K562 (cell line): ENCODE measurements around the gene GALE.

Experiments
- BDP1 ChIP-seq: IDR thresholded peaks from 3 replicates; pipeline ENCODE4 v1.6.1; 2011; ENCODE audit not compliant: insufficient read length, insufficient read depth
- HMGXB4 ChIP-seq: sonication (generic); formaldehyde crosslinking; IDR thresholded peaks from 2 replicates; pipeline ENCODE4 v1.8.1; 2023; ENCODE audit warnings: mild to moderate bottlenecking, missing genetic modification reagents
- MTA1 ChIP-seq: fragments of 450-650 bp; IDR thresholded peaks from 2 replicates; pipeline ENCODE4 v1.6.1; 2017; ENCODE audit warnings: borderline replicate concordance
- PHF8 ChIP-seq: fragments of 200-600 bp; sonication (generic); IDR thresholded peaks from 2 replicates; pipeline ENCODE4 v1.6.1; 2012; ENCODE audit warnings: mixed run types, mild to moderate bottlenecking, inconsistent platforms, low read length, moderate library complexity, borderline replicate concordance
- POLR2A ChIP-seq: fragments of 450-650 bp; conservative IDR thresholded peaks from 2 replicates; pipeline ENCODE4 v1.6.1; 2016
- SETDB1 ChIP-seq: IDR thresholded peaks from one replicate; pipeline ENCODE4 v1.6.1; 2012; ENCODE audit warnings: low read length, control low read depth, inconsistent platforms
- SMAD1 ChIP-seq: fragments of 150-350 bp; IDR thresholded peaks from 2 replicates; pipeline ENCODE4 v1.6.1; 2014; ENCODE audit warnings: low read length, low read depth; ENCODE audit not compliant: partially characterized antibody
- SP2 ChIP-seq: IDR thresholded peaks from 2 replicates; pipeline ENCODE4 v1.6.1; 2011; ENCODE audit warnings: mild to moderate bottlenecking, low read depth, low read length, moderate library complexity; ENCODE audit not compliant: poor library complexity, severe bottlenecking; ENCODE audit errors: extremely low read depth
- TAF1 ChIP-seq: IDR thresholded peaks from 2 replicates; pipeline ENCODE4 v1.6.1; 2011; ENCODE audit warnings: mild to moderate bottlenecking, low read length, moderate library complexity; ENCODE audit not compliant: insufficient read depth, control insufficient read depth, severe bottlenecking; ENCODE audit errors: extremely low read depth
- TGIF2 ChIP-seq: sonication (generic); formaldehyde crosslinking; IDR thresholded peaks from 2 replicates; pipeline ENCODE4 v1.8.1; 2022; ENCODE audit warnings: mild to moderate bottlenecking, missing genetic modification reagents, moderate library complexity
- USF2 ChIP-seq: sonication (generic); formaldehyde crosslinking; IDR thresholded peaks from 2 replicates; pipeline ENCODE4 v1.5.0; 2020; ENCODE audit warnings: missing genetic modification reagents
- ZNF263 ChIP-seq: sonication (generic); formaldehyde crosslinking; IDR thresholded peaks from 2 replicates; pipeline ENCODE4 v1.8.0; 2022; ENCODE audit warnings: mild to moderate bottlenecking, missing genetic modification reagents, borderline replicate concordance
- TF ChIP-seq, protein P1 (sequence below), 3 experiments: IDR thresholded peaks in 2 of 3; conservative IDR thresholded peaks in 1 of 3; 2 replicates each; pipeline ENCODE4 v1.5.1; 2011 to 2012; ENCODE audit warnings: low read length in 3 of 3, mild to moderate bottlenecking in 3 of 3, control low read depth in 2 of 3, improper control_type of control experiment in 1 of 3, inconsistent platforms in 1 of 3, low read depth in 1 of 3, mixed read lengths in 1 of 3, moderate library complexity in 1 of 3; ENCODE audit not compliant: insufficient read depth in 2 of 3

GRCh38 chr1:23803674-23804073, 3.1 kb upstream of the GALE start:
- TF ChIP-seq MTA1 (no peak), SETDB1 (no peak), TAF1 (no peak), USF2 (no peak), TGIF2 (CRISPR knock-in tag) (no peak), POLR2A (no peak), PHF8 (no peak), BDP1 (no peak), HMGXB4 (CRISPR knock-in tag) (no peak), ZNF263 (CRISPR knock-in tag) (no peak), SP2 (no peak), SMAD1 (no peak)
- TF ChIP-seq, protein P1, sequence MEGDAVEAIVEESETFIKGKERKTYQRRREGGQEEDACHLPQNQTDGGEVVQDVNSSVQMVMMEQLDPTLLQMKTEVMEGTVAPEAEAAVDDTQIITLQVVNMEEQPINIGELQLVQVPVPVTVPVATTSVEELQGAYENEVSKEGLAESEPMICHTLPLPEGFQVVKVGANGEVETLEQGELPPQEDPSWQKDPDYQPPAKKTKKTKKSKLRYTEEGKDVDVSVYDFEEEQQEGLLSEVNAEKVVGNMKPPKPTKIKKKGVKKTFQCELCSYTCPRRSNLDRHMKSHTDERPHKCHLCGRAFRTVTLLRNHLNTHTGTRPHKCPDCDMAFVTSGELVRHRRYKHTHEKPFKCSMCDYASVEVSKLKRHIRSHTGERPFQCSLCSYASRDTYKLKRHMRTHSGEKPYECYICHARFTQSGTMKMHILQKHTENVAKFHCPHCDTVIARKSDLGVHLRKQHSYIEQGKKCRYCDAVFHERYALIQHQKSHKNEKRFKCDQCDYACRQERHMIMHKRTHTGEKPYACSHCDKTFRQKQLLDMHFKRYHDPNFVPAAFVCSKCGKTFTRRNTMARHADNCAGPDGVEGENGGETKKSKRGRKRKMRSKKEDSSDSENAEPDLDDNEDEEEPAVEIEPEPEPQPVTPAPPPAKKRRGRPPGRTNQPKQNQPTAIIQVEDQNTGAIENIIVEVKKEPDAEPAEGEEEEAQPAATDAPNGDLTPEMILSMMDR (IDR thresholded peaks at IDR 0.05 in 2 of 3, conservative IDR thresholded peaks at IDR 0.05 in 1 of 3; ENCODE audit: insufficient read depth in 2 of 3, low read depth in 1 of 3, low read length in 3 of 3): no peak
